H1 (cell line): Measurements from ENCODE around the gene ADGRV1.

ENCODE experiments used
- BACH1 ChIP-seq: IDR thresholded peaks from 2 replicates; pipeline ENCODE4 v1.6.1; 2012; ENCODE audit warnings: low read length, improper control_type of control experiment
- BCL11A ChIP-seq, 2 experiments: IDR thresholded peaks; one replicate each; pipeline ENCODE4 v1.6.1; 2011; ENCODE audit warnings: low read depth in 2 of 2, low read length in 2 of 2, mild to moderate bottlenecking in 2 of 2
- CTCF ChIP-seq, 3 experiments: IDR thresholded peaks; 1 replicate in 2 of 3; 2 replicates in 1 of 3; pipeline versions ENCODE4 v1.5.1 to v1.6.1; 2011; ENCODE audit warnings: low read length in 3 of 3, mild to moderate bottlenecking in 3 of 3, inconsistent platforms in 2 of 3, low read depth in 1 of 3, moderate library complexity in 1 of 3; ENCODE audit not compliant: insufficient read depth in 1 of 3; ENCODE audit errors: control extremely low read depth in 1 of 3
- E2F6 ChIP-seq: IDR thresholded peaks from 2 replicates; pipeline ENCODE4 v1.6.1; 2012; ENCODE audit warnings: inconsistent platforms
- JUN ChIP-seq: IDR thresholded peaks from 2 replicates; pipeline ENCODE4 v1.6.1; 2011; ENCODE audit warnings: low read depth, mild to moderate bottlenecking, improper control_type of control experiment, low read length
- POLR2AphosphoS5 ChIP-seq: IDR thresholded peaks from 2 replicates; pipeline ENCODE4 v1.6.1; 2011; ENCODE audit warnings: low read depth, low read length
- RFX5 ChIP-seq: IDR thresholded peaks from 2 replicates; pipeline ENCODE4 v1.6.1; 2011; ENCODE audit warnings: low read depth, low read length, improper control_type of control experiment, borderline replicate concordance
- TAF7 ChIP-seq: optimal IDR thresholded peaks from 2 replicates; pipeline ENCODE3; 2011; ENCODE audit warnings: low read depth, mild to moderate bottlenecking, inconsistent platforms, low read length, moderate library complexity, borderline replicate concordance

- TF ChIP-seq CTCF (IDR thresholded peaks at IDR 0.05; ENCODE audit: control extremely low read depth in 1 of 3, insufficient read depth in 1 of 3, low read depth in 1 of 3, low read length in 3 of 3) (no peak), E2F6 (no peak), POLR2AphosphoS5 (no peak), BACH1 (no peak), TAF7 (no peak), BCL11A (IDR thresholded peaks at IDR 0.05; ENCODE audit: low read depth in 2 of 2, low read length in 2 of 2) (no peak), RFX5 (no peak), JUN (no peak)
Observed at GRCh38 chr5:91010090-91010489, 451.5 kb downstream of the ADGRV1 start.
